GM10266 (cell line): ENCODE data around the gene KCNN3.

Experiments used
- DNase-seq: peaks from one replicate; pipeline ENCODE4 v3.0.0; 2012; ENCODE audit errors: extremely low spot score
- TF ChIP-seq, protein P1 (sequence below): IDR thresholded peaks from 2 replicates; pipeline ENCODE4 v1.5.1; 2012; ENCODE audit warnings: mild to moderate bottlenecking, low read depth; ENCODE audit not compliant: control insufficient read depth, insufficient read depth; ENCODE audit errors: missing control alignments

Gene KCNN3

DNA sequence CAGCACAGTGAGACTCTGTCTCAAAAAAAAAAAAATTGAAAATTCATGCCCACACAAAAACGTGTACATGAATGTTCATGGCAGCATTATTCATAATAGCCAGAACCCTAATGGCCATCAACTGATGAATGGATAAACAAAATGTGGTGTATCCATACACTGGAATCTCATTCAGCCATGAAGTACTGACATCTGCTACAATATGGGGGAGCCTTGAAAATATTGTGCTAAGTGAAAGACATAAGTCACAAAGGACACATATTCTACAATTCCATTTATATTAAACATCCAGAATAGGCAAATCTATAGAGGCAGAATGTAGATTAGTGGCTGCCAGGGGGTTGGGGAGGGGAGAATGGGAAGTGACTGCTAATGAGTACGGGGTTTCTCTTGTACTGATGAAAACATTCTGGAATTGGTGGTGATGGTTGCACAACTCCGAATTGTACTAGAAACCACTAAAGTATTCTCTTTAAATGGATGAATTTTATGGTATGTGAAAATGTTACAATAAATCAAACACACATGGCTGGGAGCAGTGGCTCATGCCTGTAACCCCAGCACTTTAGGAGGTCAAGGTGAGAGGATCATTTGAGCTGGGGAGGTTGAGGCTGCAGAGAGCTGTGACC, 33.0 kb upstream of the KCNN3 start:
- no peak for DNase-seq
- TF ChIP-seq, protein P1, sequence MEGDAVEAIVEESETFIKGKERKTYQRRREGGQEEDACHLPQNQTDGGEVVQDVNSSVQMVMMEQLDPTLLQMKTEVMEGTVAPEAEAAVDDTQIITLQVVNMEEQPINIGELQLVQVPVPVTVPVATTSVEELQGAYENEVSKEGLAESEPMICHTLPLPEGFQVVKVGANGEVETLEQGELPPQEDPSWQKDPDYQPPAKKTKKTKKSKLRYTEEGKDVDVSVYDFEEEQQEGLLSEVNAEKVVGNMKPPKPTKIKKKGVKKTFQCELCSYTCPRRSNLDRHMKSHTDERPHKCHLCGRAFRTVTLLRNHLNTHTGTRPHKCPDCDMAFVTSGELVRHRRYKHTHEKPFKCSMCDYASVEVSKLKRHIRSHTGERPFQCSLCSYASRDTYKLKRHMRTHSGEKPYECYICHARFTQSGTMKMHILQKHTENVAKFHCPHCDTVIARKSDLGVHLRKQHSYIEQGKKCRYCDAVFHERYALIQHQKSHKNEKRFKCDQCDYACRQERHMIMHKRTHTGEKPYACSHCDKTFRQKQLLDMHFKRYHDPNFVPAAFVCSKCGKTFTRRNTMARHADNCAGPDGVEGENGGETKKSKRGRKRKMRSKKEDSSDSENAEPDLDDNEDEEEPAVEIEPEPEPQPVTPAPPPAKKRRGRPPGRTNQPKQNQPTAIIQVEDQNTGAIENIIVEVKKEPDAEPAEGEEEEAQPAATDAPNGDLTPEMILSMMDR: no peak

DNA sequence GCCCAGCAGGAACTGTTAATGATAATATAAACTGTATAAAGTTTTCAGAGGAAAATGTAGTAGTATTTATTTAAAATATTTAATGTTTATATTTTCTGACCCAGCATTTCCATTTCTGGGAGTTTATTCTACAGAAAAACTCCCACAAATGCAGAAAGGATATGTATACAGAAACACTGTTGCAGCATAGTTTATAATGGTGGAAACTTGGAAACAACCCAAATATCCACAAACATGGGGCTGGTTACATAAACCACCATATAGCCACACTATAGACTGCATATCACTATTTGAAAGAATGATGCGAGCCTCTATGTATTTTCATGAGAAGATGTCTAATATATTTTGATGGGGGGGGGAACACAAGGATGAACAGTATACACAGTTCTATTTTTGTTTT, 31.5 kb upstream of the KCNN3 start:
- TF ChIP-seq, protein P1: no peak
- no peak for DNase-seq

DNA sequence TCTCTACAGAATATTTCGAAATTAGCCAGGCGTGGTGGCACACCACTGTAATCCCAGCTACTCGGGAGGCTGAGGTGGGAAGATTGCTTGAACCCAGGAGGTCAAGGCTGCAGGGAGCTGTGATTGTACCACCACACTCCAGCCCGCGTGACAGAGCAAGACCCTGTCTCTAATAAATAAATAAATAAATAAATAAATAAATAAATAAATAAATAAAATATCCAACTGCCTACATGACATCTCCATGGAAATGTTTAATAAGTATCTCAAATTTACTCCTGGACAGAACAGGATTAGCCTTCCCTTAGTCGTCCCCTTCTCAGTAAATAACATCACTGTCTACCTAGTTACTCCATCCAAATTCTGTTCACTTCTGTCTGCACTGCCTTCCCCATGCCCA, 29.0 kb upstream of the KCNN3 start:
- no peak for DNase-seq
- TF ChIP-seq, protein P1: no peak

DNA sequence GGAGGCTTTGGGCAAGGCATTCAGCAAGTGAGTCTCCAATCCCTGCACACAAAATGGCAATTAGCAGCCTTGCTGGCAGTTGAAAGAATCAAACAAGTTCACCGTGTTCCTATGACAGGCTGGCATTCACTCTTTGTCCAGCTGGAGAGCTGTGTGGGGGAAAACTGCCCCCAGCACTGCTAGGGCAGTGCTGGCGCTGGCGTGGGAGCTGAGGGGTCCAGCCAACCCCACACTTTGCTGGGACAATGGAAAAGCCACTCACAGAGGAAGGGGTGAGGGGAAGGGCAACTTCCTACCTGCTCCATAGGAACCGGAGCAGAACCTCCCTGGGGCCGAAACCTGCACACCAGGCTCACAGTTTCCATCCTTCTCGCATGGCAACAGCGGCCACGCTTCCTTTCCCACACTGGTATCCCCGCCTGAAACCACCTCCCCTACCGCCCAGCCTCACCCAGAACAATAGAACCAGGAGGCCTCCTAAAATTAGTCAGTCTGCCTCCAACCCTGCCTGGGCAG, 26.7 kb upstream of the KCNN3 start:
- TF ChIP-seq, protein P1: no peak
- DNase-seq: no peak

DNA sequence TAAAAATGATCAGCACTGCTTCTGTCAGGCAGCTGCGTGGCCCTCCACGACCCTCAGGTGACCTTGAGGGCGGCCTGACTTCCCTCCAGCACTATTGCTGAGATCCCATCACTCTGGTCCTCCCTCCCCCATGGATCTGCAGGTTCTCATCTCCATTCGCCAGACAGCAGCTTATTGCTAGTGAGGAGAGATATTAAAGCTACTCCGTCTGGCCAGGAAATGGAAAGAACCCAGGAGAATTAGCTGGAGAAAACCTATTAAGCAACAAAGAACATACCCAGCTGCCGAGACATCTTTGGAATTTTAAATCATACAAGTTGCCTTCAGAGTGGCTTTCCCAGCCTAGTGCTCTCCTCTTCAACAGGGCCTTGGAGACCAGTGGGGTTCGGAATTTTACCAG, 25.7 kb upstream of the KCNN3 start:
- TF ChIP-seq, protein P1: no peak
- DNase-seq: no peak

DNA sequence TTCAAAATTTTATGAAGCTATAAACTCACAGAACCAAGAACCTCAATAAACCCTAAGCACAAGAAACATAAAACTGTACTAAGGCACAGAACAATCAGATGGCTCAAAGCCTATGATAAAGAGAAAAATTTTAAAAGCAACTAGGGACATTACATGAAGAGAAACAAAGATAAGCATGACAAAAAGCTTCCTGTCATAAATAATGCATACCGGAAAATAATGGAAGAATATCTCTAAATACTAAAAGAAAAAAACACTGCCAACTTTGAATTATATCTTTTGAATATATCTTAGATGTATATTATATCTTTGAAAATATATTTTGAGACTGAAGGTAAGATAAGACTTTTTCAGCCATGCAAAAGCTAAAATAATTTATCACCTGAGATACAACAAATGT, 21.4 kb upstream of the KCNN3 start:
- DNase-seq: no peak
- TF ChIP-seq, protein P1: no peak

DNA sequence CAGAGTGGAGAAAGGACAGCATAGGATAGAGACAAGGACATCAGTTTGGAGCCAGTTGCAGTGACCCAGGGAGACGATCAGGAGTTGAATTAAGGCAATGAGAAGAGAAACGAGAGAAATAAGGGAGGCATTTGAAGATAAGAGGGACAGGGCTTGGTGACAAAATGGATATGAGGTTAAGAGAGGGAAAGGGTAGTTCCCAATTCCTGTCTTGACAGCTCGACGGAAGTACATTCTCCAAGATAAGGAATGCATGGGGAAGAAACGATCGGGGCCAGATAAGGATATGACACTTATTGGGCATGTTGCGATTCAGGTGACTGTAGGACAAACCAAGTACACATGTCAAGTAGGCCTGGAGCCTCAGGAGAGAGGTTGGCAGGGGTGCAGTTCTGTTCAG, 18.7 kb upstream of the KCNN3 start:
- no peak for DNase-seq
- TF ChIP-seq, protein P1: no peak
